Esophagus muscularis mucosa (tissue), 4 donors: ENCODE results near the gene NEURL2. TPM values are rescaled to one million over a fixed set of nuclear protein-coding genes. Genes with fewer than 3 reads are reported as not detected.

Experiments used
- DNase-seq: peaks from one replicate; pipeline ENCODE4 v3.0.0-alpha.2; 2017; ENCODE audit errors: extremely low spot score
- H3K27ac ChIP-seq, 4 donors: fragments of 200-600 bp; sonication (generic); replicated peaks in 1 of 4; 1 replicate in 3 of 4; 2 replicates in 1 of 4; pipeline ENCODE4 v1.5.1; 2016 to 2019; ENCODE audit warnings: mild to moderate bottlenecking in 1 of 4
- H3K27me3 ChIP-seq, 4 donors: fragments of 200-600 bp; sonication (generic); one replicate each; pipeline versions ENCODE4 v1.5.1 to v1.6.0; 2016 to 2019
- H3K36me3 ChIP-seq, 4 donors: fragments of 200-600 bp; sonication (generic); one replicate each; pipeline ENCODE4 v1.5.1; 2016 to 2019
- H3K4me1 ChIP-seq, 4 donors: fragments of 200-600 bp; sonication (generic); one replicate each; pipeline ENCODE4 v1.5.1; 2016 to 2019
- H3K4me3 ChIP-seq, 4 donors: fragments of 200-600 bp; sonication (generic); 1 replicate in 2 of 4; 2 replicates in 2 of 4; pipeline ENCODE4 v1.5.1; 2016 to 2019; ENCODE audit warnings: mild to moderate bottlenecking in 4 of 4, moderate library complexity in 1 of 4
- H3K9me3 ChIP-seq, 4 donors: fragments of 200-600 bp; sonication (generic); 1 replicate in 3 of 4; 2 replicates in 1 of 4; pipeline ENCODE4 v1.5.1; 2016 to 2019
- EP300 ChIP-seq: sonication (generic); formaldehyde crosslinking; IDR thresholded peaks from one replicate; pipeline ENCODE4 v1.6.1; 2017; ENCODE audit warnings: antibody characterized with exemption
- POLR2A ChIP-seq: fragments of 450-650 bp; IDR thresholded peaks from one replicate; pipeline ENCODE4 v1.6.1; 2017; ENCODE audit warnings: antibody characterized with exemption, moderate library complexity, mild to moderate bottlenecking, low read depth
- POLR2AphosphoS5 ChIP-seq, 2 donors: sonication (generic); formaldehyde crosslinking; IDR thresholded peaks; one replicate each; pipeline ENCODE4 v1.6.1; 2017; ENCODE audit warnings: antibody characterized with exemption in 2 of 2
- whole genome bisulfite sequencing: methylation state at CpG from one replicate; pipeline ENCODE4 v1.1.5; 2018; 5-methylcytosine and 5-hydroxymethylcytosine counted together
- intact Hi-C: fragments of 100-400 bp; cut with DNase I; formaldehyde crosslinking; loops from one replicate; pipeline ENCODE4 v1.15.1; 2023
- total RNA-seq, 4 donors: library from RNA; depleted of rRNA; stranded (reverse); fragments of >200 nt; gene quantifications; one replicate each; pipeline versions ENCODE4 v1.1.0 to v1.2.1, GENCODE V29; 2016
- TF ChIP-seq, protein P1 (sequence below), 3 experiments: fragments of 200-600 bp in 2 of 3; fragments of 450-650 bp in 1 of 3; sonication (generic) in 2 of 3; IDR thresholded peaks; one replicate each; pipeline ENCODE4 v1.5.1; 2017 to 2019; ENCODE audit warnings: antibody characterized with exemption in 3 of 3, mild to moderate bottlenecking in 2 of 3, moderate library complexity in 1 of 3

Gene NEURL2
- total RNA-seq, 4 donors from 2014 or later: 10.8 to 16.1 (median 13.0) TPM

DNA sequence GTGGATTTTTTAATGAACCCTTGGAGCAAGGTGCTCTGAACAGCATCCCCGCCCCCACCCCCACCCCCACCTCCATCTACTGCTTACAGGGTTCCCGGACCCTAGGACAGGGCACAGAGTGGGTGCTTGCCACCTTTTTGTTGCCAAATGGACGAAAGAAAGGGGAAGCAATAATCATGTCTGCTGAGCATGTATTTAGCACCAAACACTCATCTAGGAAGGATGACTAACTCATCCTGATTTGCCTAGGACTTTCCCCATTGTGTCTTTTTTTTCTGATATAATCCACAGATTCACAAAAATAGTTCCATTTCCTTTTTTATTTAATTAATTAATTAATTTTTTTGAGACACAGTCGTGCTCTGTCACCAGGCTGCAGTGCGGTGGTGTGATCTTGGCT lies 22.1 kb upstream of the NEURL2 start:
- Histone ChIP-seq H3K27ac (peak overlapping the region in 1 of 4 donors; percentile 77), H3K27me3 (peaks cover 0 to 14% (median 5%) of the 10 kb centered on the region in 4 donors), H3K9me3 (no peaks in the 10 kb centered on the region), H3K36me3 (peaks cover 0 to 6% (median under 1%) of the 10 kb centered on the region in 4 donors), H3K4me3 (no peak overlapping the region), H3K4me1 (peaks cover 18 to 43% (median 32%) of the 10 kb centered on the region in 4 donors)
- intact Hi-C loops: no loop called here
- TF ChIP-seq, protein P1, sequence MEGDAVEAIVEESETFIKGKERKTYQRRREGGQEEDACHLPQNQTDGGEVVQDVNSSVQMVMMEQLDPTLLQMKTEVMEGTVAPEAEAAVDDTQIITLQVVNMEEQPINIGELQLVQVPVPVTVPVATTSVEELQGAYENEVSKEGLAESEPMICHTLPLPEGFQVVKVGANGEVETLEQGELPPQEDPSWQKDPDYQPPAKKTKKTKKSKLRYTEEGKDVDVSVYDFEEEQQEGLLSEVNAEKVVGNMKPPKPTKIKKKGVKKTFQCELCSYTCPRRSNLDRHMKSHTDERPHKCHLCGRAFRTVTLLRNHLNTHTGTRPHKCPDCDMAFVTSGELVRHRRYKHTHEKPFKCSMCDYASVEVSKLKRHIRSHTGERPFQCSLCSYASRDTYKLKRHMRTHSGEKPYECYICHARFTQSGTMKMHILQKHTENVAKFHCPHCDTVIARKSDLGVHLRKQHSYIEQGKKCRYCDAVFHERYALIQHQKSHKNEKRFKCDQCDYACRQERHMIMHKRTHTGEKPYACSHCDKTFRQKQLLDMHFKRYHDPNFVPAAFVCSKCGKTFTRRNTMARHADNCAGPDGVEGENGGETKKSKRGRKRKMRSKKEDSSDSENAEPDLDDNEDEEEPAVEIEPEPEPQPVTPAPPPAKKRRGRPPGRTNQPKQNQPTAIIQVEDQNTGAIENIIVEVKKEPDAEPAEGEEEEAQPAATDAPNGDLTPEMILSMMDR (IDR thresholded peaks at IDR 0.05): no peak
- TF ChIP-seq EP300: no peak
- no peak for TF ChIP-seq POLR2A
- no peak for TF ChIP-seq POLR2AphosphoS5 (IDR thresholded peaks at IDR 0.05)
- DNase-seq: no peak
- WGBS: 58% methylated on average over 4 of the region's 5 CpGs

DNA sequence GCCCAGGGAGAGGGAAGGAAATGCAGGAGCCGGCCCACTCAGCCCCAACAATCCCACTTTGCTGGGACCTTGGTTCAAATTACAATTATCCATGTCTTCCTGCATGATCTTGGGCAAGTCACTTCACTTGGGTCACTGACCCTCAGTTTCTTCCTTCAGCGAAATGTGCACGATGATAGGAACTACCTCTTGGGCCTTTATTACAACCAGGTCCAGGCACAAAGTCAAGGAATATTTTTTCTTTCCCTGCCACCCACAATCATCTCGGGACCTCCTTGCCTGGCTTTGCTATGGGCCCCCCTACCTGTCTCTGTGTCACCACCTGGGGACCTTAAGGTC lies 21.3 kb upstream of the NEURL2 start:
- intact Hi-C loops: no loop called here
- TF ChIP-seq, protein P1 (IDR thresholded peaks at IDR 0.05): no peak
- TF ChIP-seq POLR2A (no peak), POLR2AphosphoS5 (IDR thresholded peaks at IDR 0.05) (no peak), EP300 (no peak)
- no peaks in the 10 kb centered on the region for H3K9me3 ChIP-seq
- peaks cover 0 to 14% (median 3%) of the 10 kb centered on the region in 4 donors for H3K36me3 ChIP-seq
- H3K27ac ChIP-seq: peak overlapping the region; percentile 77 to 81 (median 80)
- 40% methylated on average over 4 of the region's 4 CpGs for WGBS
- no peak for DNase-seq
- H3K4me1 ChIP-seq: peaks cover 18 to 35% (median 32%) of the 10 kb centered on the region in 4 donors
- H3K27me3 ChIP-seq: peaks cover 0 to 14% (median 5%) of the 10 kb centered on the region in 4 donors
- H3K4me3 ChIP-seq: peak overlapping the region; percentile 53 to 61 (median 59)

DNA sequence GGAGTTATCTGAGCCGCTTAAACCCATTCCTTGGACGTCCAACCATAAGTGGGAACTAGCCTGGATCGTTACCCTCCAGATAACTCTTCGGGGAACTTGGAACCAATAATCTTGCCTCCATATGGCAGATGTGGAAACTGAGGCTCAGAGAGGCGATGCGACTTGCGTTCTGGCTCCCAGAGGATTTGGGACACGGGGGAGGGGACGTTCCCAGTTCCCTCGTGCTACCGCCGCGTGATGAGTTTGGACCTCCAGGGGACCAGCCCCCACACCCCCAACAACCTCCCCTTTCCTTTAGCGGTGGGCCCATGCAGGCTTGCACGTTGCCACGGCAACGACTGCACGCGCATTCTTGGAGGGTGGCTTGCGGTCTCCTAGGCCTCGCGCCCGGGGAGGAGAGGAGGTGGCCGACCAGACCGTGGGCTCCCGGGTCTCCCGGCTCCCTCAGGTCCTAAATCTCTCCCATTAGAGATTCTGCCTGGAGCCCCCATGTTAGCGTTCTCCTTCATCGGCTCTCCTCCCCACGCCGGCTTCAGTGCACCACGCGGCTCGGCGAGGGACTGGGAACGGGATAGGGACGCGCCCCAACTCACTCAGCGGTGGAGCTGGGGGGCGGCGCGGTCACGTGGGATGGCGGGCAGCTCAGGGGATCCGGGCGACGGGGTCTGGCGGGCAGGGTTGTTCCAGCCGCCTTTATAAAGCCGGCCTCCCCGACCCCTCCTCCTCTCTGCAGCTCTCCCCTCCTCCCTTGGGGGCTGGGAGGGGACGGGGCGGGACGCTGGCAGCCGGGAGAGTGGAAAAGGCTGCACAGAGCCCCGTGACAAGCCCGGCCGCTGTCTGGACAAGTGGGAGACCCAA lies 20.7 kb upstream of the NEURL2 start, which contains the start of gene PLTP:
Gene PLTP (minus strand): TSS at position 670 of the 858 bp plus-strand sequence. CDS start 703 bp downstream, outside the sequence.
- Histone ChIP-seq H3K4me1 (peaks cover 18 to 35% (median 31%) of the 10 kb centered on the region in 4 donors), H3K4me3 (peak within 1 kb of the TSS; percentile 53 to 61 (median 59)), H3K9me3 (no peaks in the 10 kb centered on the region), H3K27ac (peak within 1 kb of the TSS; percentile 77 to 81 (median 80)), H3K27me3 (peaks cover 0 to 14% (median 5%) of the 10 kb centered on the region in 4 donors), H3K36me3 (peaks cover 0 to 16% (median 3%) of the 10 kb centered on the region in 4 donors)
- WGBS: 2% methylated on average over 31 of the region's 58 CpGs
- TF ChIP-seq EP300: no peak
- TF ChIP-seq POLR2AphosphoS5 (IDR thresholded peaks at IDR 0.05): peak in 1 of 2 donors; percentile 78
- TF ChIP-seq, protein P1 (IDR thresholded peaks at IDR 0.05): no peak
- TF ChIP-seq POLR2A: peak; percentile 43
- intact Hi-C loops: no loop called here
- DNase-seq: no peak

DNA sequence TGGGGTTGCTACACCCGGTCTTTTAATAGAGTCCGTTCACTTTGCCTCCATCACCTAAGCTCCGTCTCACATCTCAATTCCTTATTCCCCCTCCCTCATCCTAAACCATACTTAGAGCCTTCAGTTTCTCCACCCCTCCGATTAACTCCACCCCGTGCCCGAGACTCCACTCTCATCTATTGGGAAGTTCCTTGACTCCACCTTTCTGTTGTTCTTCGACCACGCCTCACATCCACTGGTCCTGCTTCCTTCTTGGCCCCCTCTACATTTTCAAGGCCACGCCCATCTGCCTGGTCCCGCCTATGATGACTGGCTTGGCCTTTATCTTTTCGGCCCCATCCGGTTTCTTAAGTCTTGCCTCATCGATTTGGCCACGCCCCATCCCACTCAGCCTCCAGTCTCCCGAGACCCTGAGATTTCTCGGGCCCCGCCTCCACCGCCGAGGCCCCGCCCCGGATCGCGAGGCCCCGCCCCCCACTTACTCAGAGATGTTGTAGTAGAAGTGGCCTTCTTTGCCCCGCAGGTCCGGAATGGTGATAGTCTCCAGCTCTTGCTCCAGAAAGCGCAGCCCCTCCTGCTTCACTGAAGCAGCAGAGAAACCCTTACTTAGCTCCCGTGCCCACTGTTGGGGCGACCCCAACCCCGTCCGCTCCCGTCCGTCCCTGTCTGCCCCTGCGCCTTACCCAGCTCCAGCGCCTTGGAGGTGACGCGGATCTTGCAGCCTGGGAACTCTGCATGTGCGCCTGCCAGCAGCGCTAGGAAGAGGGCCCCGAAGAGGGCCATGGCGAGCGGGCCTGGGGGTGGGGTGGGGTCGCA lies 19.9 kb upstream of the NEURL2 start:
- intact Hi-C loops: no loop called here
- 2% methylated on average over 32 of the region's 43 CpGs for WGBS
- H3K4me1 ChIP-seq: peaks cover 18 to 35% (median 31%) of the 10 kb centered on the region in 4 donors
- H3K4me3 ChIP-seq: peak overlapping the region; percentile 53 to 61 (median 59)
- TF ChIP-seq, protein P1 (IDR thresholded peaks at IDR 0.05): no peak
- no peak for TF ChIP-seq EP300
- TF ChIP-seq POLR2A: peak; percentile 38
- TF ChIP-seq POLR2AphosphoS5 (IDR thresholded peaks at IDR 0.05): peak; percentile 80 to 89
- DNase-seq: peak; percentile 100
- peaks cover 0 to 23% (median 6%) of the 10 kb centered on the region in 4 donors for H3K36me3 ChIP-seq
- H3K27ac ChIP-seq: peak overlapping the region; percentile 77 to 81 (median 80)
- no peaks in the 10 kb centered on the region for H3K9me3 ChIP-seq
- H3K27me3 ChIP-seq: peaks cover 0 to 14% (median 5%) of the 10 kb centered on the region in 4 donors
